Measurements from ENCODE around the gene CCNK. TPM values are rescaled to one million over a fixed set of nuclear protein-coding genes. Genes with fewer than 3 reads are reported as not detected.

Gene CCNK
- polyA plus RNA-seq (2013, experiment 1 of 2): 65.7 TPM
- 63.4 TPM for polyA plus RNA-seq (2013, experiment 2 of 2)

DNA sequence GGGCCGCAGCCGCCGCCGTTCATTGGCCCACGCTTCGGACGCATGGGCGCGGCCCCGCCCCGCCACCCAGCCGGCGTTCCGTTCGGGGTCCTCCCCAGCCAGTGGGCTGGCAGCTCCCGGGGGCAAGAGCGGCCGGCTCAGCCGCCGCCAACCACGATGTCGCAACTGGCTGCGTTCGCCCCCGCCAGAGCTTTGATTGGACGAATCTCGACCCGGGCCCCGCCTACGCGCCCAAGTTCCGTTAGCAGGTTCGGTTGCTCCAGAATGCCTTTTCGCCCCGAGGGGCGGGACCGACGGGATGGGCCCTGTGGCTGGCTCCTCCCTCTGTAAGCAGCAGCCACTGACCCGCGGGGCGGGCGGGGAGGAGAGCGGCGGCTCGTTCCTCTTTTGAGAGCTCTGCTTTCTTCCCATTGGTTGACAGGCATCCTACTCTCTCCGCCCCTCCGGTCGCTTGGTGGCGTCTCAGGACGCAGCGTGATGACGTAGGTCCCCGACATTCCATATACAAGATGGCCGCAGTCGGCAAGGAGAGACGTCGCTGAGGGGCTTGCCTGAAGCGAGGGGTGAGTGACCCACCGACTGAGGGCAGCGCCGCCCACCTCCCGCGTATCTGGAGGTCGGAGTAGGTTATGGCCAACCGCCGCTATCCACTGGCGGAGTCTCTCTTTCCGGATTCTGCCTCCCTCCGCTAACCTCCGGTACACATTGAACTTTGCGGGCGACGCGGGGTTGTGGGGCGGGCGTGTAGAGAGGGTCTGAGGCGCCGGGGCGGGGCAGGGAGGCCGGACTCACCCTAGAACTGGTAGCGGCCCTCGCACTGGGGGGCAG, at the start of gene CCNK:
Gene CCNK (plus strand): TSS at position 493 of the 828 bp plus-strand sequence. CDS start 11,269 bp downstream, outside the sequence.
- peak within 1 kb of the TSS; percentile 61 for H2BK5ac ChIP-seq (ENCODE audit: low read length)
- H3K4me3 ChIP-seq (ENCODE audit: low read length in 2 of 2): peak within 1 kb of the TSS; percentile 82 to 99
- peak within 1 kb of the TSS; percentile 81 for H3K18ac ChIP-seq (ENCODE audit: low read length)
- no peak within 1 kb of the TSS for H2BK15ac ChIP-seq (ENCODE audit: low read length)
- no peak within 1 kb of the TSS for H4K91ac ChIP-seq (ENCODE audit: low read depth, low read length, poor library complexity)
- DNase-seq (ENCODE audit: low spot score): peak; percentile 100
- H2AK5ac ChIP-seq (ENCODE audit: low read depth, low read length): no peak within 1 kb of the TSS
- peak within 1 kb of the TSS; percentile 83 for H3K4me2 ChIP-seq (ENCODE audit: insufficient read depth, low read length, poor library complexity, severe bottlenecking)
- no peak within 1 kb of the TSS for H2BK120ac ChIP-seq (ENCODE audit: low read depth, low read length)
- no peaks in the 10 kb centered on the region for H3K27me3 ChIP-seq (ENCODE audit: control insufficient read depth in 3 of 3, insufficient read depth in 3 of 3, low read depth in 1 of 3, low read length in 3 of 3)
- no peaks in the 10 kb centered on the region for H3K9me3 ChIP-seq (replicated peaks in 1 of 2; ENCODE audit: control insufficient read depth in 2 of 2, insufficient read depth in 1 of 2, low read depth in 1 of 2, low read length in 2 of 2)
- no peak within 1 kb of the TSS for H3K14ac ChIP-seq (ENCODE audit: low read length)
- H3K27ac ChIP-seq (replicated peaks; ENCODE audit: low read length): peak within 1 kb of the TSS; percentile 95
- peak within 1 kb of the TSS; percentile 87 for H3K9ac ChIP-seq (ENCODE audit: low read depth, low read length, poor library complexity)
- no peaks in the 10 kb centered on the region for H3K36me3 ChIP-seq (replicated peaks in 1 of 2; ENCODE audit: control insufficient read depth in 2 of 2, insufficient read depth in 2 of 2, low read length in 2 of 2)
- peak within 1 kb of the TSS; percentile 76 for H3K23ac ChIP-seq (ENCODE audit: low read depth, low read length, poor library complexity)
- peaks cover 2 to 12% of the 10 kb centered on the region in 2 donors for H3K4me1 ChIP-seq (ENCODE audit: control insufficient read depth in 2 of 2, insufficient read depth in 1 of 2, low read depth in 1 of 2, low read length in 2 of 2)
- no peak within 1 kb of the TSS for H3K4ac ChIP-seq (ENCODE audit: low read length)
- H3K79me1 ChIP-seq (ENCODE audit: low read depth, low read length): peaks cover 5% of the 10 kb centered on the region
- no CpG with 5 or more reads among the region's 82 CpGs for WGBS, 2 donors (ENCODE audit: extremely low coverage in 2 of 2, insufficient read length in 2 of 2, insufficient replicate concordance in 1 of 2)
- H4K8ac ChIP-seq (ENCODE audit: low read depth, low read length): no peak within 1 kb of the TSS
- no peak within 1 kb of the TSS for H2BK12ac ChIP-seq (ENCODE audit: low read length)
- peak within 1 kb of the TSS; percentile 87 for H2AFZ ChIP-seq (ENCODE audit: low read length)

DNA sequence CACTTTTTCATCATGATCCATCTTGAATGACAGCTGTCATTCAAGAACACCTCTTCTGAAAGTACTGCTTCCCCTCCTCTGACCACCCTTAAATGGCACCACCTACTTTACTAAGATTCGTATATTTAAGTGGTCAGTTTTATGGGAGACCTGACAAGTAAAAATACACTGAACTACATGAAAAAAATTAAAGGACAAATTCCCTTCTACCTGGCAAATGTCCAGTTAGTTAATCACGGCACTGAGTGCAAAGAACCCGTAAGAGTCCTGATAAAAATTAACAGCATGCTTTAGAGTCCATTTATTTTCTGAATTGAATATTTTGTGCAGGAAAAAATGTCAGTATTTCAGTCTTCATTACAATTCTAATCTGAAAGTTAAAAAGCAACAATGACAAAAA, 49.2 kb upstream of the CCNK start:
- Histone ChIP-seq H2AK5ac (ENCODE audit: low read depth, low read length) (no peak overlapping the region), H4K91ac (ENCODE audit: low read depth, low read length, poor library complexity) (no peak overlapping the region), H2BK5ac (ENCODE audit: low read length) (no peak overlapping the region), H3K27ac (replicated peaks; ENCODE audit: low read length) (no peak overlapping the region), H4K8ac (ENCODE audit: low read depth, low read length) (no peak overlapping the region), H3K23ac (ENCODE audit: low read depth, low read length, poor library complexity) (no peak overlapping the region), H2AFZ (ENCODE audit: low read length) (no peak overlapping the region), H3K18ac (ENCODE audit: low read length) (no peak overlapping the region), H3K4me2 (ENCODE audit: insufficient read depth, low read length, poor library complexity, severe bottlenecking) (no peak overlapping the region), H3K79me1 (ENCODE audit: low read depth, low read length) (no peaks in the 10 kb centered on the region), H3K9ac (ENCODE audit: low read depth, low read length, poor library complexity) (no peak overlapping the region), H2BK15ac (ENCODE audit: low read length) (no peak overlapping the region), H3K9me3 (replicated peaks in 1 of 2; ENCODE audit: control insufficient read depth in 2 of 2, insufficient read depth in 1 of 2, low read depth in 1 of 2, low read length in 2 of 2) (peaks cover 4 to 9% of the 10 kb centered on the region in 2 donors), H3K14ac (ENCODE audit: low read length) (no peak overlapping the region), H2BK12ac (ENCODE audit: low read length) (no peak overlapping the region), H3K27me3 (ENCODE audit: control insufficient read depth in 3 of 3, insufficient read depth in 3 of 3, low read depth in 1 of 3, low read length in 3 of 3) (no peaks in the 10 kb centered on the region), H3K36me3 (replicated peaks in 1 of 2; ENCODE audit: control insufficient read depth in 2 of 2, insufficient read depth in 2 of 2, low read length in 2 of 2) (peaks cover 5 to 75% of the 10 kb centered on the region in 2 donors), H3K4me3 (ENCODE audit: low read length in 2 of 2) (no peak overlapping the region), H2BK120ac (ENCODE audit: low read depth, low read length) (no peak overlapping the region), H3K4ac (ENCODE audit: low read length) (no peak overlapping the region), H3K4me1 (ENCODE audit: control insufficient read depth in 2 of 2, insufficient read depth in 1 of 2, low read depth in 1 of 2, low read length in 2 of 2) (peaks cover 2 to 4% of the 10 kb centered on the region in 2 donors)
- no CpG with 5 or more reads among the region's 3 CpGs for WGBS, 2 donors (ENCODE audit: extremely low coverage in 2 of 2, insufficient read length in 2 of 2, insufficient replicate concordance in 1 of 2)
- DNase-seq (ENCODE audit: low spot score): no peak

DNA sequence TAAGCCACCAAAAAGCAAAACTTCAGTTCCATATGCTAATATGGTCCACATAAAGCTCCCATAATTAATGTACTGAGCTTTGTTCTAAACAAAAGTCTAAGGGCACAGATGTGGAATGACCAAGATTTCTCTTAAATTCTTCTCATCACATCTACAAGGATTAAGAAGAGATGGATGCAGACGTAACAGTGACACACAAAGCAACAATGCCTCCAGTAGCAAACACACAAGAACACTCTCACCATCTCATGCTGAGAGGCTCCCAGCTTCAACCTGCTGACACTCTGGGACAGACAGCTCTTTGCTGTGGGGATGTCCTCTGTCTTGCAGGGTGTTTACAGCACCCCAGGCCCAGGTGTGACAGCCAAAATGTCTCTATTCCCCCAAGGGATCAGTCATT, 48.7 kb upstream of the CCNK start:
- H3K27me3 ChIP-seq (ENCODE audit: control insufficient read depth in 3 of 3, insufficient read depth in 3 of 3, low read depth in 1 of 3, low read length in 3 of 3): peaks cover 0 to 2% (median 0%) of the 10 kb centered on the region in 3 experiments
- no peak overlapping the region for H3K27ac ChIP-seq (replicated peaks; ENCODE audit: low read length)
- peaks cover 2 to 4% of the 10 kb centered on the region in 2 donors for H3K4me1 ChIP-seq (ENCODE audit: control insufficient read depth in 2 of 2, insufficient read depth in 1 of 2, low read depth in 1 of 2, low read length in 2 of 2)
- no peak overlapping the region for H3K4ac ChIP-seq (ENCODE audit: low read length)
- no peak overlapping the region for H2AFZ ChIP-seq (ENCODE audit: low read length)
- peaks cover 7 to 75% of the 10 kb centered on the region in 2 donors for H3K36me3 ChIP-seq (replicated peaks in 1 of 2; ENCODE audit: control insufficient read depth in 2 of 2, insufficient read depth in 2 of 2, low read length in 2 of 2)
- no peak for DNase-seq (ENCODE audit: low spot score)
- no peak overlapping the region for H3K4me2 ChIP-seq (ENCODE audit: insufficient read depth, low read length, poor library complexity, severe bottlenecking)
- H3K18ac ChIP-seq (ENCODE audit: low read length): no peak overlapping the region
- H2BK120ac ChIP-seq (ENCODE audit: low read depth, low read length): no peak overlapping the region
- H3K9me3 ChIP-seq (replicated peaks in 1 of 2; ENCODE audit: control insufficient read depth in 2 of 2, insufficient read depth in 1 of 2, low read depth in 1 of 2, low read length in 2 of 2): peaks cover 4 to 9% of the 10 kb centered on the region in 2 donors
- no peak overlapping the region for H3K4me3 ChIP-seq (ENCODE audit: low read length in 2 of 2)
- H3K23ac ChIP-seq (ENCODE audit: low read depth, low read length, poor library complexity): no peak overlapping the region
- H3K14ac ChIP-seq (ENCODE audit: low read length): no peak overlapping the region
- WGBS, 2 donors (ENCODE audit: extremely low coverage in 2 of 2, insufficient read length in 2 of 2, insufficient replicate concordance in 1 of 2): no CpG with 5 or more reads among the region's 1 CpG
- H4K8ac ChIP-seq (ENCODE audit: low read depth, low read length): no peak overlapping the region
- no peak overlapping the region for H2AK5ac ChIP-seq (ENCODE audit: low read depth, low read length)
- no peak overlapping the region for H2BK12ac ChIP-seq (ENCODE audit: low read length)
- H3K79me1 ChIP-seq (ENCODE audit: low read depth, low read length): no peaks in the 10 kb centered on the region
- no peak overlapping the region for H2BK15ac ChIP-seq (ENCODE audit: low read length)
- peak overlapping the region; percentile 67 for H3K9ac ChIP-seq (ENCODE audit: low read depth, low read length, poor library complexity)
- H4K91ac ChIP-seq (ENCODE audit: low read depth, low read length, poor library complexity): no peak overlapping the region
- H2BK5ac ChIP-seq (ENCODE audit: low read length): no peak overlapping the region

DNA sequence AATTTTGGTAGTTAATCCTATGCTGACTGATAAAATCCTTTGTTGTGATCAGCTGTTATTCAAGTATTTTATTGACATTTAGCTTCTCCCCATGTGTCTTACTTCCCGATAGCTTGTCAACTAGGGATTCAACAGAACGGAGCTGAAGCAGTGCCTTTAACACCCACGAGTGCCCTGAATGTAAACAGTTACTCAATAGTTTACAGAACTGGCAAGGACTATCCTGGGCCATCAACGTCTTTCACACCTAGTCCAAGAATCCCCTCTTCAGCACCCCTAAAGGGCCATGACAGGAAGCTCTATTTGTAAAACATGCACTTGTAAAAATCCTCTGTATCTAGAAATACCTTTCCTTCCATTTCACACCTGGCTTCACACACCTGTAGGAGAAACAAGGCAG, 45.9 kb upstream of the CCNK start:
- H3K14ac ChIP-seq (ENCODE audit: low read length): no peak overlapping the region
- no CpG with 5 or more reads among the region's 4 CpGs for WGBS, 2 donors (ENCODE audit: extremely low coverage in 2 of 2, insufficient read length in 2 of 2, insufficient replicate concordance in 1 of 2)
- H3K23ac ChIP-seq (ENCODE audit: low read depth, low read length, poor library complexity): no peak overlapping the region
- H3K4me3 ChIP-seq (ENCODE audit: low read length in 2 of 2): no peak overlapping the region
- H4K8ac ChIP-seq (ENCODE audit: low read depth, low read length): no peak overlapping the region
- no peak overlapping the region for H3K4me2 ChIP-seq (ENCODE audit: insufficient read depth, low read length, poor library complexity, severe bottlenecking)
- no peak overlapping the region for H2AFZ ChIP-seq (ENCODE audit: low read length)
- no peak overlapping the region for H3K27ac ChIP-seq (replicated peaks; ENCODE audit: low read length)
- no peak overlapping the region for H2AK5ac ChIP-seq (ENCODE audit: low read depth, low read length)
- H3K9ac ChIP-seq (ENCODE audit: low read depth, low read length, poor library complexity): no peak overlapping the region
- no peak overlapping the region for H2BK15ac ChIP-seq (ENCODE audit: low read length)
- no peak overlapping the region for H2BK120ac ChIP-seq (ENCODE audit: low read depth, low read length)
- H3K4ac ChIP-seq (ENCODE audit: low read length): no peak overlapping the region
- DNase-seq (ENCODE audit: low spot score): no peak
- H2BK12ac ChIP-seq (ENCODE audit: low read length): no peak overlapping the region
- no peak overlapping the region for H2BK5ac ChIP-seq (ENCODE audit: low read length)
- no peaks in the 10 kb centered on the region for H3K79me1 ChIP-seq (ENCODE audit: low read depth, low read length)
- H3K27me3 ChIP-seq (ENCODE audit: control insufficient read depth in 3 of 3, insufficient read depth in 3 of 3, low read depth in 1 of 3, low read length in 3 of 3): peaks cover 0 to 2% (median 0%) of the 10 kb centered on the region in 3 experiments
- H3K4me1 ChIP-seq (ENCODE audit: control insufficient read depth in 2 of 2, insufficient read depth in 1 of 2, low read depth in 1 of 2, low read length in 2 of 2): peaks cover 2 to 4% of the 10 kb centered on the region in 2 donors
- no peak overlapping the region for H3K18ac ChIP-seq (ENCODE audit: low read length)
- H3K36me3 ChIP-seq (replicated peaks in 1 of 2; ENCODE audit: control insufficient read depth in 2 of 2, insufficient read depth in 2 of 2, low read length in 2 of 2): peaks cover 3 to 77% of the 10 kb centered on the region in 2 donors
- H4K91ac ChIP-seq (ENCODE audit: low read depth, low read length, poor library complexity): no peak overlapping the region
- H3K9me3 ChIP-seq (replicated peaks in 1 of 2; ENCODE audit: control insufficient read depth in 2 of 2, insufficient read depth in 1 of 2, low read depth in 1 of 2, low read length in 2 of 2): no peaks in the 10 kb centered on the region

Data from neuronal stem cell (in vitro differentiated cells).